Stimulated activated CD8-positive, alpha-beta memory T cell treated with anti-CD3 and anti-CD28 coated beads, Interleukin-15, amount 100 ng/mL, for 1 hour (primary cell): Measurements from ENCODE around the gene CFAP45.

ENCODE experiments used
- DNase-seq: peaks from one replicate; pipeline ENCODE4 v3.0.0-alpha.2; 2020; ENCODE audit warnings: low read depth

CFAP45 gene

DNA sequence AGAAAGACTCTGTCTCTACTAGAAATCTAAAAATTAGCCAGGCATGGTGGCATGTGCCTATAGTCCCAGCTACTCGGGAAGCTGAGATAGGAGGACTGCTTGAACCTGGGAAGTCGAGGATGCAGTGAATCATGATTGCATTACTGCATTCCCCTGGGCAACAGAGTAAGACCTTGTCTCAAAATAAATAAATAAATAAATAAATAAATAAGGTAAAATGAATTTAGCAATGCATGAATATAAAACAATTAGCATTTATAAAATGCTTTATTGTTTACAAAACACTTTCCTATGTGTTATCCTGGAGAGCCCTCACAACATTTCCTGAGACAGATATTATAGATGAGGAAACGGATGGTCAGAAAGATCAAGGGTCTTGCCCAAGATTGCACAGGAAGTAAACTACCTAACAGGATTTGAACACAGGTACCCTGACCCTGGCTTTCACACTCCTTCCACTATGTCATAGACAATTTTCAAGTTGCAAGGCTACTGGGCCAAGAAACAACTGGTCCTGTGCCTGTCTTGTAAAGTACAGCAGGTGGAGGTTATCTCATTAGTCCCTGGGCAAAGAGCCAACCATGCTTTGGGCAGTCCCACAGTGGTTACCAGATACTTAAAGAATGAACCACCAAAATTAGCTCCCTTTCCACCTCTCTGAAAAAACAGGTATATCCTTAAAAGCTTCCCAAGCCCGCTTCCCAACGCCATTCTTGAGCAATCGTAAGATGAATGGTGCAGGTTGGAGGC is 22.1 kb downstream of the CFAP45 start:
- no peak for DNase-seq

- DNase-seq, result no peak
These were observed 26.3 kb downstream of the CFAP45 start for GRCh38 chr1:159873530-159874143.

DNA sequence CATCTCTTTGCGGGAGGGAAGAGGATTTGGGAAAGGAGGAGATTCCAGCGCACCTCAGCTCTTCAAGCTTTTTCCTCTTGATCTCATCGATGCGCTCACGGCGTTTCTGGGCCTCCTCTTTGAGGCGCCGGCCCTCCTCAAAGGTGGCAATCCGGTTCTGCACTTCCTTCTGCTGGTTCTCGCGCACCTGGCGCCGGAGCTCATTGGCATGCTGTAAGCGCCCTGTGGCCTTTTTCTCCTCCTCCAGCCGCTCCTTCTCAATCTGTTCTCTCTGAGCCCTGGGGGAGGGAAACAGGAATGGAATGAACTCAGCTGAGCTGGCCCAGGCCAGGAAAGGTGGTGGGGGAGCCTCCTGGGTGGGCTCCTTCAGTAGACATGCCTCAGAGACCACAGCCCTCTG is 27.1 kb downstream of the CFAP45 start:
- DNase-seq, result no peak

- no peak for DNase-seq
These were observed 29.3 kb downstream of the CFAP45 start for GRCh38 chr1:159870704-159871103.

GRCh38 chr1:159869607-159870006 is 30.4 kb downstream of the CFAP45 start:
- no peak for DNase-seq

DNA sequence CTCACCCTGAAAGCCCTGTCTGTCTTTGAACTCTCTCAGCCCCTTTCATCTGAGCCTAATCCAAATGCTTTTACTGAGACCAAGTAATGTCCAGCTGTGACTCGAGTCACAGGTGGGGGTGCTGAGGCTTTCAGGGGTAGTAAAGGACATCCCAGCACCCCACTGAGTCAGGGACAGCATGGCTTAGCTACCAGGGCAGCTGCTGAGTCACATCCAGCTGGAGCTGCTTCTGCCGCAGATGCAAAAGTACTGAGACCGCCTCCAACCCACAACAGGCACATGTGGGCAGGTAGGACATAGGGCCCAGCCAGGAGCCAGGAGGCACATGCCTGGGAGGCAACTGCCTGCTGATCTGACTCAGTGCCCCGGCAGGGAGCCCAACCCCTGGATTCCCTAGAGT is 30.8 kb downstream of the CFAP45 start:
- DNase-seq, result no peak

GRCh38 chr1:159868766-159869165 is 31.2 kb downstream of the CFAP45 start:
- no peak for DNase-seq

DNA sequence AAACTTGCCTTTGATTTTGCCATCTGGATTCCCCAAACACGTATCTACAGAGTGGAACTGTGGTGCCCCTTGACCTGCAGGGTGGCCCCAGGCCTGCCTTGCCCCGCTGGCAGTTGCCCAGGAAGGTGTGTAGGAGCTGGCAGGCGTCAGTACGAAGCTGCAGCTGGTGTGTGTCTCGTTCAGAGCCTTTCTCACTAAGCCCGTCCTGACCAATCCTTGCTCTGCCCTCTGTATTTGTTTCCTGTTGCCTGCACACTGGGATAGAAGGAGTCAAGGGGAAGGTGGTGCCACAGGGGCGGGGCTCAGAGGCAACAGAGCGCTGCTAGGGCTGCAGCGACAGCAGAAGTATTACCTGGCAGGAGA is 32.3 kb downstream of the CFAP45 start:
- no peak for DNase-seq

DNA sequence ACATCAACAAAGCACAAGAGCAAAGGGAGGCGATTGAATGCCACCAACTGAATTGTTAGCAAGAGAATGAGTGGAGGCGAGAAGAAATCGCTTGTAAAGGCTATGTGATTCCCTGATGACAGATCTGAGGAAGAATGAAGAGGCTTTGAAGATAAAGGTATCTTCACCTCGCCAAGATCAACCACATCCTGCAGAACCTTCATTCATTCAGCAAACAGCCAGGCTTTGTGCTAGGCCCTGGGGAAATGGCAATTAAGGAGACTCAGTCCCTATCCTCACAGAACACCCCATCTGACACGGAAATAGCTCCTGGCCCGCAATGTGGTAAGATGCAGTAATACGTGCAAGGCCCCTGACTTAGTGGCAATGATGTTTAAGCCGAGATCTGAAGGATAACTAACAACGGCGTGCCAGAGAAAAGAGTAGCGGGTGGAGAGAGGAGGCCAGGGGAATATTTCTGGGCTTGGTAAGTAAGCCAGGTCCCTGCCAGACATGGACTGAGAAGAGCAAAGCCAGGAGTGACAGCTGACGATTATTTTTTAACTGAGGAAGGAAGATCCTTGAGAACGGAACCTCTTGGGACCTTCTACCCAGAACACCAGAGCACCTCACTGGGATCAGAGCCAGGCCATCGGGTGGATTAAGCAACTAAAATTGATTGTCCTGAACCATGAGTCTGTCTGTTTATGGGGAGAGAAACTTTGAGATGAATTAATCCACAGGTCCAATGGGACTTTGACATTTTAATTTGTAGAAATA is 32.9 kb downstream of the CFAP45 start:
- DNase-seq, result no peak

DNA sequence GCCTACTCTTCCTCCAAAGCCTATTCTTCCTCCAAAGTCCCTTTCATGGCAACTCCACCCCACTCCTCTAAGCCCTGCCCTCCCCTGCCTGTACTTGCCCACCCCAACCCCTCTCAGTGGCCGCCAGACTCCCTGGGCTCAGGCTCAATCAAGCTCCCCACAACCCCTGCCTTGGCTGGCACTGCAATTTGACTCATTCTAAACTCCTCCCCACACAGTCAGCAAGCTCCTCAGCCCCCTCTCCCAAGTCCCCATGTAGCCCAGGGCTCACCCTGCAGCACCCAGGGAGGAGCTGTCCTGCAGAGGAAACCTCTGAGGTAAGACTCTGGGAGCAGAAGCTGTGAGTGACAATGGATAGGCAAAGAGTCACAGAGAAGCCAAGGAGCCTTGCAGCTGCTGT is 33.9 kb downstream of the CFAP45 start:
- DNase-seq, result no peak

GRCh38 chr1:159864262-159864661 is 35.7 kb downstream of the CFAP45 start:
- DNase-seq, result no peak

- DNase-seq, result no peak
These were observed 37.4 kb downstream of the CFAP45 start, which contains the start of gene VSIG8 for GRCh38 chr1:159862557-159862956. Gene VSIG8, minus strand, starts transcription at chr1:159862657. Its CDS starts 136 bp downstream, at chr1:159862521.

DNA sequence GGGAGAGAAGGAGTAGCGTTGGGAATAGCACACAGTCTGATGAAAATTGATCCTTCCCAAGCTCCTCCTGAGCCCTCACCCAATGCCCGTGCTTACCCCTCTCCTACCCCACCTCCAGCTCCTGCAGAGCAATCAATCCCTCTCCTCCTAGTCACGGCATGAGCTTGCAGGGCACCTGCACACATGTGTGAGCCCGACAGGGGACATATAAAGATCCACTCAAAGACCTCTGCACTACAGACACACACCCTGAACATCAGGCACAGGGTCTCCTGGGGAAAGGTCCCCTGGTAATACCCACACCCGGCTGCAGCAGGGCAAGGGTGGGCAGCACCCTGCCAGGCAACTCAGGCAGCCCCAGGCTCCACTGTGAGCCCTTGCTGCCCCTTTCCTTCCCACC is 37.9 kb downstream of the CFAP45 start:
- DNase-seq, result no peak

DNA sequence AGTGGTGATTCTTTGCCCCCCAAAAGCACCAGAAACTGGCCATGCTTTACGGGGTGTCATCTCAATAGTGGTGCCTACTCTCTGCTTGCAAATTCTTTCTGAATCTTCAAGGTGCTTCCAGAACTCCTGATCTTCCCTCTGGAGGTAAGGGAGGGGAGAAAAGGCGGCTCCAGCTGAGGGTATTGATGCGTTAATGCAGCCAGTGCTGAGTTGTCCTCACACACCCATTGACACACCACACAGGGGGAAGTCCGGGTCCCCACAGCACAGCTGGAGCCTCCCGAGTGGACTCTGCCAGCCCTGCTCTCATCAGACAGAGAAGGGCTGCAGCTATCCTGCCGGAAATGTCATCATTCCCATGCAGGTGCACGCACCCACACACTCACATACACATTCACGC is 38.7 kb downstream of the CFAP45 start:
- DNase-seq, result no peak

DNA sequence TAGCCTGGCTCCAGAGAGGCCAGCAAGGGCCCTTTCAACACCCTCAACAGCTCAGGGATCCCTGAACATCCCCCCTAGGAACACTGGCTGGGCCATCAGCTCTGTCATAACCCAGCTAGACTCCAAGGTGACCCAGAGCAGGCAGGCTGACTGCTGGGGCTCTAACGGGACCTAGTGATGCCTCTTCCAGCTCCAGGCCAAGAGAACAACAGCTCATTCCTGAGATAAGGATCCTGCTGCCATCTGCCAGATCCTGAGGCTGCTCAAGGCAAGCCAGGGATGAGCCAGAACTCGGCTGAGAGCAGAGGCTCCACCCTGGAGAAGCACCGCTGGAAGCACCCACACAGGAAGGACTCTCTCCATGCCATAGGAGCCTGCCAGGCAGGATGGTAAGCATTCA is 39.5 kb downstream of the CFAP45 start:
- no peak for DNase-seq

GRCh38 chr1:159859767-159860322 is 40.1 kb downstream of the CFAP45 start:
- DNase-seq, result no peak

DNA sequence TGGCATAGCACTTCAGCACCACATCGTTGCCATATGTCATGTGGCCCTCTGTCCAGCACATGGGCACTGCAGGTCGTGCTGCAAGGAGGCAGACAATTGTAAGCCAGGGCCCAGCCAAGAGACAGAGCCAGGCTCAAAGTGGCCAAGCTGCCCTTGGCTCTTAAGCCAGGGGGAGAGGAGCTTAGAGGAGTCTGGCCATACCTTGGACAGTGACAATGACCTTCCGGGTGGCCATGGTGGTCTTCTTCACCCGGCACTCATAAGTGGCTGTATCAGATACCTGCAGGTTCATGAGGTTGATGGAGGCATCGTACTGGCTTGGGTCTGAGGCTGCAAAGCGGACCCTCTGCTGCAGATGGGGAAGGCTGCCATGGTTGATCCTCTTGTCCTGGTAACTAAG is 42.1 kb downstream of the CFAP45 start:
- DNase-seq, result no peak

GRCh38 chr1:159856576-159856975 is 43.4 kb downstream of the CFAP45 start:
- DNase-seq, result no peak

DNA sequence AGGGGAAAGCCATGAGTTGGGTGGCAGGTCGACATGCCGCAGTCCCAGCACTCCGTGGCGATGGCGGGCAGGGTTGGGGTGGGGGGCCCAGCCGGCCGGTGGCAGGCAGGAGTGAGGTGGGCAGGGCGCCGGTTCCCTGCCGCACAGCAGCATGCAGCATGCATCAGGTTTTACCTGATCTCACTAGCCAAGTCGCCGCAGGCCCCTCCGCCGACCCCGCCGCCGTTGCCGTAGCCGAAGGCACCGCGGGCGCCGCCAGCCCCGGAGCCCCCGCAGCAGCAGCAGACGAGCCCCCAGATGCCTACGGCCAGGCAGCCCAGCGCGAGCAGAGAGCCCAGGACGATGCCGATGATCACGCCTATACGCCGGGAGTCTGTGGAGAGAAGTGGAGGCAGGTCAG is 44.3 kb downstream of the CFAP45 start:
- DNase-seq, result no peak

- peak; percentile 41 for DNase-seq
These were observed 45.2 kb downstream of the CFAP45 start for GRCh38 chr1:159854693-159855192.

- DNase-seq, result no peak
These were observed 45.8 kb downstream of the CFAP45 start for GRCh38 chr1:159854116-159854692.

DNA sequence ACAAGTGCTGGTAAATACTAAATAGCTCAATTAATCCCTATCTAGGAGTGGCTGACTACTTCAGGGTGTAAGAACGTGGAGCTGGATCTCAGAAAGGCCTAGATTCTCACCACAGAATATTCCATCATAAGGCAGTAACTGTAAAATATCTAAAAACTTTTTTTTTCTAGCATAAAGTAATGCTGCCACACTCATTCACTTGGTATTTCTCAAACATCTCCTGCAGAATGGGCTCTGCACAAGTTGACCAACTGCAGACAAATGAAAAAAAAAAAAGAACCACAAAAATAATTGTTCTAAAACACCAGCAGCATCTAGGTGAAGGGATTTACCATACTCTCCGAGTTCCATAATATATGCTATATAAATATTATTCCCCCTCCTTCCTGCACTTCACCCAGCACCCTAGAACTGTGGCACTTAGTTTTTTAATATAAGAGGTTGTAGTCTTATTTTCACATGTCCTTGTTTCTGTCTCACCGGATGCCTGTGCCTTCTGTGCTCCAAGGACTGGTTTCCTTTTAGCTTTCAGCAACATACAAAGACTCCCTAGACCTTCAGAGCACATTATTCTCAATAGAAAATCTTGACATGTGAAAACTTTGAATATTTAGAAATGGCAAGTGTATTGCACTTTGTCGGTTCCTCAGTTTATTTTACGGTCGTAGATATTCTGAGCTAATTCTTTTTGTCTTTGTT is 46.4 kb downstream of the CFAP45 start:
- no peak for DNase-seq
